Esophagus squamous epithelium (tissue), 5 donors: Measurements from ENCODE around the gene DNAH14. TPM values are rescaled to one million over a fixed set of nuclear protein-coding genes. Genes with fewer than 3 reads are reported as not detected.

ENCODE experiments used
- DNase-seq: peaks from one replicate; lab custom pipeline; 2025; lab: John Stamatoyannopoulos, UW
- H3K27ac ChIP-seq, 4 donors: fragments of 200-600 bp; sonication (generic); one replicate each; pipeline ENCODE4 v1.5.1; 2016 to 2019; ENCODE audit warnings: mild to moderate bottlenecking in 1 of 4
- H3K27me3 ChIP-seq, 4 donors: fragments of 200-600 bp; sonication (generic); 1 replicate in 3 of 4; 2 replicates in 1 of 4; pipeline versions ENCODE4 v1.5.1 to v1.6.0; 2017 to 2021; ENCODE audit warnings: antibody characterized with exemption in 1 of 4
- H3K36me3 ChIP-seq, 3 donors: fragments of 200-600 bp; sonication (generic); one replicate each; pipeline ENCODE4 v1.5.1; 2016 to 2019
- H3K4me1 ChIP-seq, 3 donors: fragments of 200-600 bp; sonication (generic); one replicate each; pipeline ENCODE4 v1.5.1; 2017 to 2019
- H3K4me3 ChIP-seq, 4 donors: fragments of 200-600 bp; sonication (generic); 1 replicate in 3 of 4; 2 replicates in 1 of 4; pipeline ENCODE4 v1.5.1; 2016 to 2019; ENCODE audit warnings: mild to moderate bottlenecking in 2 of 4, moderate library complexity in 1 of 4
- H3K9me3 ChIP-seq, 3 donors: fragments of 200-600 bp; sonication (generic); one replicate each; pipeline ENCODE4 v1.5.1; 2016 to 2019
- CTCF ChIP-seq, 6 experiments: fragments of 450-650 bp in 4 of 6; fragments of 200-600 bp in 2 of 6; sonication (generic) in 2 of 6; IDR thresholded peaks; one replicate each; pipeline ENCODE4 v1.5.1; 2016 to 2019; ENCODE audit warnings: antibody characterized with exemption in 6 of 6, mild to moderate bottlenecking in 4 of 6, moderate library complexity in 4 of 6
- POLR2A ChIP-seq, 4 donors: fragments of 450-650 bp; IDR thresholded peaks; one replicate each; pipeline ENCODE4 v1.6.1; 2017; ENCODE audit warnings: antibody characterized with exemption in 4 of 4, mild to moderate bottlenecking in 4 of 4, moderate library complexity in 3 of 4
- WGBS, 2 donors: methylation state at CpG; one replicate each; pipeline ENCODE4 v1.1.5; 2018; 5-methylcytosine and 5-hydroxymethylcytosine counted together
- intact Hi-C: fragments of 100-400 bp; cut with DNase I; formaldehyde crosslinking; loops from one replicate; pipeline ENCODE4 v1.15.0; 2022
- total RNA-seq, 4 donors: library from RNA; depleted of rRNA; stranded (reverse); fragments of >200 nt; gene quantifications; one replicate each; pipeline ENCODE4 v1.1.0, GENCODE V29; 2016
- donor health status: DM: yes; HTN: yes; CAD: no.

The DNAH14 gene
- total RNA-seq, 4 donors from 2014 or later, result 2.0 to 11.4 (median 7.3) TPM

GRCh38 chr1:225250432-225250831 is 321.0 kb downstream of the DNAH14 start:
- no peaks in the 10 kb centered on the region for H3K9me3 ChIP-seq
- intact Hi-C loops, result no loop called here
- no peak for DNase-seq
- H3K36me3 ChIP-seq, result no peaks in the 10 kb centered on the region
- H3K27me3 ChIP-seq, result no peaks in the 10 kb centered on the region
- TF ChIP-seq POLR2A (IDR thresholded peaks at IDR 0.05) (no peak), CTCF (IDR thresholded peaks at IDR 0.05) (no peak)
- H3K27ac ChIP-seq, result no peak overlapping the region
- no peak overlapping the region for H3K4me3 ChIP-seq
- 45 to 64% methylated on average over 4 of the region's 4 CpGs for WGBS, 2 donors
- no peaks in the 10 kb centered on the region for H3K4me1 ChIP-seq

DNA sequence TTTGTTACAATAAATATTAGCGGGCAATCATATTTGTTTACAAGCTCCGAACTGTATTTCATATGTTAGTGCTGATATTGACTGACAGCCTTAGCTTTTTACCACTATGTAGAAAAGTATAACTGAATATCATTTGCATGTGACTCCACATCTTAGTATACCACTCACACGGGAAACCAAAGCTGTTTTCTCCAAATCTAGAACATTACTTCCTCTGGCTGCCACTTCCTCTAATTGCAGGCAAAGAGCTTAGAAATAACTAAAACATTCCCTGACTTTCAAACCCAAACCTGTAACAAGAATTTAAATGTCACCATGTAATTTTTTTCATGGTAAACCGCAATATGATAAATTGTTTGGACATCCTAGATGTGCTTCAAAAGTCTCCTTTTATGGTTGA is 323.7 kb downstream of the DNAH14 start:
- TF ChIP-seq POLR2A (IDR thresholded peaks at IDR 0.05), result no peak
- TF ChIP-seq CTCF (IDR thresholded peaks at IDR 0.05), result no peak
- no peak for DNase-seq
- H3K4me3 ChIP-seq, result no peak overlapping the region
- WGBS, 2 donors, result 82% methylated on average over 4 of the region's 4 CpGs
- no peaks in the 10 kb centered on the region for H3K4me1 ChIP-seq
- H3K27me3 ChIP-seq, result no peaks in the 10 kb centered on the region
- intact Hi-C loops, result no loop called here
- H3K36me3 ChIP-seq, result no peaks in the 10 kb centered on the region
- H3K27ac ChIP-seq, result no peak overlapping the region
- H3K9me3 ChIP-seq, result no peaks in the 10 kb centered on the region

DNA sequence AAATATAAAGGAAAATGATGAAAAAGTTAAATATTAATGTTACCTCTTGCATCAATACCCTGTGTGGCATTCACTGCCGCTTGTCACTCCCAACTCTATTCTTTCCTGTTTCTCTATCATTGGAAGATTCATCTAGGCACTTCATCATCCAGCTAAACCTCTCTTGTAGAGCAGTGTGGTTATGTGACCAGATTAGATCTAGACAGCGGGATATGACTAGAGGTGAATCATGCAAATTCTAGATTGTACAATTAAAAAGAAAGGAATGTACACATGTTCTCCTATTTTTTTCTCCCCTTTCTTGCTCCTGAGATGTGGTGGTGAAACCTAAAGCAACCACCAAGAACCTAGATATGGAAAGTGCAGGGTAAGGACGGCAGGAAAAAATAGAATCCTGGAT is 324.3 kb downstream of the DNAH14 start:
- H3K36me3 ChIP-seq, result no peaks in the 10 kb centered on the region
- H3K4me3 ChIP-seq, result no peak overlapping the region
- 75 to 81% methylated on average over 3 of the region's 3 CpGs for WGBS, 2 donors
- H3K27me3 ChIP-seq, result no peaks in the 10 kb centered on the region
- H3K4me1 ChIP-seq, result no peaks in the 10 kb centered on the region
- no peak for DNase-seq
- TF ChIP-seq CTCF (IDR thresholded peaks at IDR 0.05) (no peak), POLR2A (IDR thresholded peaks at IDR 0.05) (no peak)
- H3K9me3 ChIP-seq, result no peaks in the 10 kb centered on the region
- intact Hi-C loops, result no loop called here
- H3K27ac ChIP-seq, result no peak overlapping the region

DNA sequence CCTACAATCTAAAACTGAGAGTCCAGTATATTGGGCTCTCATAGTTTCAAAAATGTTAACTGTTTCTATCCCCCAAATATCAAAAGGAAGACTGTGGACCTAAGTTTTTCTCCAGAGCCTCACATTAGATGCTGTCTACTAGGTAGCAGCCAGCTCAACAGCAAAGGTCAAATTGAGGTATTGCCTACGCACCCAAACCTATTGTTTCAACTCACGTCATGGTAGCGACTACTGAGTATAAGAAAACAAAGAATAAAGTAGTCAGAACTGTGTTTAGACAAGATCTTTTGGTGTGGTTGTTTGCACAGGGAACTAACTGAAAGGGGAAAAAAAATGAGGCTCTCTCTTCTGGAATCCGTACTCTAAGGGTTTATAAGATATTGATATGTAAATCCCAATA is 325.2 kb downstream of the DNAH14 start:
- Histone ChIP-seq H3K9me3 (no peaks in the 10 kb centered on the region), H3K27ac (no peak overlapping the region), H3K4me3 (no peak overlapping the region), H3K27me3 (no peaks in the 10 kb centered on the region), H3K36me3 (no peaks in the 10 kb centered on the region), H3K4me1 (no peaks in the 10 kb centered on the region)
- no peak for DNase-seq
- TF ChIP-seq POLR2A (IDR thresholded peaks at IDR 0.05) (no peak), CTCF (IDR thresholded peaks at IDR 0.05) (no peak)
- WGBS, 2 donors, result 37 to 52% methylated on average over 4 of the region's 4 CpGs
- intact Hi-C loops, result no loop called here

DNA sequence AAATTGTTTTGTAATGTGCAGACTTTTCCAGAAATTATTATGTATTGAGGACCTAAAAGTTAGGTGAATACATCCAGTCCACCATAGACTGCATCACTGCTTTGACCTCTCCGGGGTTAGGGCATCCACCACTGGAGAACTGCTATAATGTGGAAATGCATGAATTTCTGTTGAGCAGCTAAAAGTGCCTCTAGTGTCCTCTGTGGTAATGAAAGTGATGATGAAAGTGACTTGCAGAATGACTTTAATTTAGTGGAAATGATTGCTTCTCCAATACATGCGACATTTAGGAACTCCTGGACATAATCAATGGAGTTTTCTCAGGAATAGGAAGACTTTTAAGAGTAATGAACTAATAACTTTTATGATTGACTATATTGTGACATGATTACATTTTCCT is 327.6 kb downstream of the DNAH14 start:
- intact Hi-C loops, result no loop called here
- Histone ChIP-seq H3K4me1 (no peaks in the 10 kb centered on the region), H3K4me3 (no peak overlapping the region), H3K9me3 (peaks cover 0 to 4% (median 3%) of the 10 kb centered on the region in 3 donors), H3K27ac (no peak overlapping the region), H3K27me3 (no peaks in the 10 kb centered on the region), H3K36me3 (no peaks in the 10 kb centered on the region)
- no peak for DNase-seq
- no peak for TF ChIP-seq CTCF (IDR thresholded peaks at IDR 0.05)
- no peak for TF ChIP-seq POLR2A (IDR thresholded peaks at IDR 0.05)
- WGBS, 2 donors, result 41 to 58% methylated on average over 2 of the region's 2 CpGs
